SU-DHL-6 (cell line): ENCODE measurements around the gene PLPPR2.
"Not testable (repeated sequence)": the region's sequence is repeated elsewhere in the genome, so short reads cannot be mapped to it uniquely, and the experiment has no call there.

Experiments used
- H2AFZ ChIP-seq: fragments of 200-600 bp; sonication (generic); 2 replicates; pipeline ENCODE4 v1.6.1; 2014; ENCODE audit warnings: low read depth, mild to moderate bottlenecking, moderate library complexity, mixed read lengths, antibody characterized with exemption, low read length; ENCODE audit not compliant: severe bottlenecking
- H3F3A ChIP-seq: fragments of 200-600 bp; shearing (Covaris generic); 2 replicates; pipeline ENCODE4 v1.6.0; 2016; ENCODE audit warnings: antibody characterized with exemption, mild to moderate bottlenecking; ENCODE audit not compliant: insufficient read depth
- H3K27ac ChIP-seq: fragments of 200-600 bp; sonication (generic); 2 replicates; pipeline ENCODE4 v1.5.1; 2016; ENCODE audit warnings: low read depth, mild to moderate bottlenecking, low read length, moderate library complexity, mixed read lengths
- H3K27me3 ChIP-seq: fragments of 200-600 bp; sonication (generic), shearing (Covaris generic); 2 replicates; pipeline ENCODE4 v1.6.0; 2014; ENCODE audit warnings: mild to moderate bottlenecking, low read length
- H3K36me3 ChIP-seq: fragments of 200-600 bp; sonication (generic); 2 replicates; pipeline ENCODE4 v1.6.1; 2014; ENCODE audit warnings: mild to moderate bottlenecking, low read length, mixed read lengths
- H3K4me2 ChIP-seq: fragments of 300-600, 200-600 bp; shearing (Covaris generic), sonication (generic); 2 replicates; pipeline ENCODE4 v1.6.0; 2014; ENCODE audit warnings: low read length, low read depth, mild to moderate bottlenecking; ENCODE audit not compliant: poor library complexity, severe bottlenecking
- H3K4me3 ChIP-seq: fragments of 200-600 bp; sonication (generic); 2 replicates; pipeline ENCODE4 v1.5.1; 2014; ENCODE audit warnings: antibody characterized with exemption, low read length, mild to moderate bottlenecking, mixed read lengths; ENCODE audit not compliant: insufficient read depth, poor library complexity, severe bottlenecking
- H3K79me2 ChIP-seq: fragments of 200-600 bp; sonication (generic); 2 replicates; pipeline ENCODE4 v1.6.1; 2014; ENCODE audit warnings: mild to moderate bottlenecking, low read length, moderate library complexity; ENCODE audit not compliant: insufficient read depth
- H3K9ac ChIP-seq: fragments of 200-600 bp; sonication (generic); 2 replicates; pipeline ENCODE4 v1.7.0; 2014; ENCODE audit warnings: mild to moderate bottlenecking, low read length
- H3K9me2 ChIP-seq: fragments of 200-600 bp; sonication (generic); replicated peaks from 2 replicates; pipeline ENCODE4 v1.6.1; 2014; ENCODE audit warnings: low read length; ENCODE audit not compliant: insufficient read depth
- H3K9me3 ChIP-seq: fragments of 200-600 bp; sonication (generic); 2 replicates; pipeline ENCODE4 v1.6.1; 2014; ENCODE audit warnings: low read length, mixed read lengths; ENCODE audit not compliant: insufficient read depth
- H4K20me1 ChIP-seq: fragments of 200-600 bp; sonication (generic); 2 replicates; pipeline ENCODE4 v1.6.1; 2014; ENCODE audit warnings: low read depth, mild to moderate bottlenecking, antibody characterized with exemption, low read length, moderate library complexity, mixed read lengths
- EZH2phosphoT487 ChIP-seq: fragments of 200-600 bp; sonication (generic), shearing (Covaris generic); conservative IDR thresholded peaks from 2 replicates; pipeline ENCODE4 v1.6.1; 2018; ENCODE audit warnings: mild to moderate bottlenecking, antibody characterized with exemption, low read length, moderate library complexity, mixed read lengths
- TF ChIP-seq, protein P1 (sequence below): fragments of 200-600 bp; sonication (generic); IDR thresholded peaks from one replicate; pipeline ENCODE4 v1.5.1; 2017; ENCODE audit warnings: antibody characterized with exemption, mild to moderate bottlenecking, low read length, moderate library complexity; ENCODE audit not compliant: insufficient read depth, poor library complexity, severe bottlenecking

PLPPR2 gene

DNA sequence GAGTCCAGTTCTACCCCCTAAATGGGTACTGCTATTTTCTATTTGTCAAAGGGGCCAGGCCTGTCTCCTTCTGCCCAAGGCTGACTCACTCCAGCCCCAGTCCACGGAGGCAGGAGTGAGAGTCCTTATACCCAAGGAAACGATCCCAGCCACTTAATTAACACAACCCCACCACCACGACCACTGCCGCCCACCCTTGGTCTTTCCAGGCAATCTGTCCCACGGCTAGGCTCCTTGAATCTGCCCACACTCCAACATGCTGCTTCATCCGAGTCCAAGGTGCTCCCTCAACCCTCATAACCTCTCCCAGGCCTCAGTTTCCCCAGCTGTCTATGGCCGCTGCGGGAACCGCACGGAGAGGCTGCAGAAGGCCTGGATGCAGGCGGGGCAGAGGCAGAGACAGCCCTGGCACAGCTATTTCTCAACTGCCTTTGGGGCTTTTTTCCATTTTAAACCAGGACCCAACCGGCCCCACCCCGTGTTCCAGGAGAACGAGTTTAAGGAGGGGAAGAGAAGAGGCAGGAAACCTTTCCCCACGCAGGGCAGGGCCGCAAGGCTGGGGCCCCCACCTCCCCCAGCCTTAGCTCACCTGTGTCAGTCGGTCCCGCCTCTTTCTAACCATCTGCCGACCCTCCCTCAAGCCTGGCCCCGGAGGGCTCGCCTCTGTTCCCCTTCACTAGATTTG is 16.5 kb upstream of the PLPPR2 start:
- Histone ChIP-seq H2AFZ (no peak overlapping the region), H3F3A (no peaks in the 10 kb centered on the region), H3K36me3 (no peaks in the 10 kb centered on the region), H4K20me1 (no peaks in the 10 kb centered on the region), H3K79me2 (no peaks in the 10 kb centered on the region), H3K27me3 (no peaks in the 10 kb centered on the region), H3K27ac (no peak overlapping the region), H3K4me2 (peak overlapping the region; percentile 56), H3K9me3 (no peaks in the 10 kb centered on the region), H3K4me3 (peak overlapping the region; percentile 32), H3K9ac (peak overlapping the region; percentile 50), H3K9me2 (no peaks in the 10 kb centered on the region)
- TF ChIP-seq, protein P1, sequence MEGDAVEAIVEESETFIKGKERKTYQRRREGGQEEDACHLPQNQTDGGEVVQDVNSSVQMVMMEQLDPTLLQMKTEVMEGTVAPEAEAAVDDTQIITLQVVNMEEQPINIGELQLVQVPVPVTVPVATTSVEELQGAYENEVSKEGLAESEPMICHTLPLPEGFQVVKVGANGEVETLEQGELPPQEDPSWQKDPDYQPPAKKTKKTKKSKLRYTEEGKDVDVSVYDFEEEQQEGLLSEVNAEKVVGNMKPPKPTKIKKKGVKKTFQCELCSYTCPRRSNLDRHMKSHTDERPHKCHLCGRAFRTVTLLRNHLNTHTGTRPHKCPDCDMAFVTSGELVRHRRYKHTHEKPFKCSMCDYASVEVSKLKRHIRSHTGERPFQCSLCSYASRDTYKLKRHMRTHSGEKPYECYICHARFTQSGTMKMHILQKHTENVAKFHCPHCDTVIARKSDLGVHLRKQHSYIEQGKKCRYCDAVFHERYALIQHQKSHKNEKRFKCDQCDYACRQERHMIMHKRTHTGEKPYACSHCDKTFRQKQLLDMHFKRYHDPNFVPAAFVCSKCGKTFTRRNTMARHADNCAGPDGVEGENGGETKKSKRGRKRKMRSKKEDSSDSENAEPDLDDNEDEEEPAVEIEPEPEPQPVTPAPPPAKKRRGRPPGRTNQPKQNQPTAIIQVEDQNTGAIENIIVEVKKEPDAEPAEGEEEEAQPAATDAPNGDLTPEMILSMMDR, result no peak
- TF ChIP-seq EZH2phosphoT487, result no peak

DNA sequence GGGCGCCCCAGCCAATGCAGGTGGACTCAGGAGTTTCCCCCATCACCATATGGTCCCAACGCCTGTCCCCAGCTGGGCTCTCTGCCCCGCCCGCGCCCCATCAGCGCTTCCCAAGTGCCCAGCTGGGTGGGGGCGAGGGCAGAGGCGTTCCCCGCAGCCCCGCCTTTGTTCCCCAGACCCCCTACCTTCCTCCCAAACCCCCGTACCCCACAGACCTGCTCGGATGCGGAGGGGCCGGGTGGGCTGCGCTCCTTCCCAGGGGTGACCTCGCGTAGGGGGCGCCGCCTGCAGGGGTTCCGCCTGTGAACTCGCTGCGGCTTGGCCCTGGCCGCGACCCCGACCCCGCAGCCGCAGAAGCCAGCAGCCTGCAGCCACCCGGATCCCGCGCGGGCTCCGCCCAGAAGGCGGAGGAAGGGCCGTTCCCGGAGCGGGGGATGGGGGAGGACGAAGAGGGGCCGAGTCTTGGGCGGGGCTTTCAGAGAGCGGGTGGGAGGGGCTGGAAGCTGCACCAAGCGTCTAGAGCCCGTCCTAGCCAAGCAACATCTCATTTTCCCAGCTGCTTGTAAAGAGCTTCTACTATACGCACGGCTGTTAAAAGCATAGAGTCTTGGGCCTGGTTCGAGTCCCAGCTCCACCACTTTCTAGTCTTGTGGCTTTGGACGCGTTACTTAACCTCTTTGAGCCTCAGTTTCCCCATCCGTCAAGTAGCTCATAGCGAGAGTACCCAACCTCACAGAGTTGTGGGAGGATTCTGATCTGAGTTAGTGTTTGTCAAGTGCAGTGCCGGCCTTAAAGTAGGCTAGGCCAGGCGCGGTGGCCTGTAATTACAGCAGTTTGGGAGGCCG is 15.8 kb upstream of the PLPPR2 start, which contains the start of gene RAB3D:
TSS of gene RAB3D (minus strand) at position 404 of the 845 bp plus-strand sequence. CDS start 2,258 bp downstream, outside the sequence.
- Histone ChIP-seq H3F3A (peaks cover 4% of the 10 kb centered on the region; the same call in 1 of the 2 replicates), H3K27ac (no peak within 1 kb of the TSS), H3K4me2 (peak within 1 kb of the TSS; percentile 56), H4K20me1 (no peaks in the 10 kb centered on the region), H3K9me3 (no peaks in the 10 kb centered on the region), H2AFZ (peak within 1 kb of the TSS; percentile 56), H3K79me2 (no peaks in the 10 kb centered on the region), H3K9ac (peak within 1 kb of the TSS; percentile 50), H3K27me3 (no peaks in the 10 kb centered on the region), H3K9me2 (no peaks in the 10 kb centered on the region), H3K36me3 (no peaks in the 10 kb centered on the region), H3K4me3 (peak within 1 kb of the TSS; percentile 32)
- TF ChIP-seq, protein P1, result no peak
- TF ChIP-seq EZH2phosphoT487, result no peak

DNA sequence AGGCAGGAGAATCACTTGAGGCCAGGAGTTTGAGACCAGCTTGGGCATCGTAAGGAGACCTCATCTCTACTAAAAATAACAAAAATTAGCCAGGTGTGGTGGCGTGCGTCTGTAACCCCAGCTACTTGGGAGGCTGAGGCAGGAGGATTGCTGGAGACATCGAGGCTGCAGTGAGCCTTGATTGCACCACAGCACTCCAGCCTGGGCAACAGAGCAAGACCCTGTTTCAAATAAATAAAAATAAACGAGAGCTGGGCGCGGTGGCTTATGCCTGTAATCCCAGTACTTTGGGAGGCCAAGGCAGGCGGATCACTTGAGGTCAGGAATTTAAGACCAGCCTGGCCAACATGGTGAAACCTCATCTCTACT is 15.1 kb upstream of the PLPPR2 start:
- Histone ChIP-seq H3K9ac (peak overlapping the region; percentile 50; the same call in 1 of the 2 replicates), H3K4me3 (peak overlapping the region; percentile 32), H3K4me2 (peak overlapping the region; percentile 56), H2AFZ (peak overlapping the region; percentile 56)
- H3K36me3 ChIP-seq, H3K27me3 ChIP-seq, H3K9me2 ChIP-seq, H3K27ac ChIP-seq, H3K79me2 ChIP-seq, H3K9me3 ChIP-seq, H3F3A ChIP-seq, H4K20me1 ChIP-seq: not testable (repeated sequence)
